HepG2 (cell line): Measurements from ENCODE around the gene MAP3K14. TPM values are rescaled to one million over a fixed set of nuclear protein-coding genes. Genes with fewer than 3 reads are reported as not detected.

Experiments
- KDM2A ChIP-seq: sonication (generic); formaldehyde crosslinking; IDR thresholded peaks from 2 replicates; pipeline ENCODE4 v1.4.0; 2020; ENCODE audit warnings: low read depth, missing genetic modification reagents, borderline replicate concordance
- SP140L ChIP-seq: sonication (generic); formaldehyde crosslinking; IDR thresholded peaks from 2 replicates; pipeline ENCODE4 v1.4.0; 2020; ENCODE audit warnings: missing genetic modification reagents, borderline replicate concordance
- TAF1 ChIP-seq: sonication (generic); formaldehyde crosslinking; IDR thresholded peaks from 2 replicates; pipeline ENCODE4 v1.4.0; 2020; ENCODE audit warnings: missing genetic modification reagents
- TMF1 ChIP-seq: sonication (generic); formaldehyde crosslinking; IDR thresholded peaks from 2 replicates; pipeline ENCODE4 v1.8.1; 2022; ENCODE audit warnings: low read depth, missing genetic modification reagents
- TP53 ChIP-seq: sonication (generic); formaldehyde crosslinking; conservative IDR thresholded peaks from 2 replicates; pipeline ENCODE4 v1.4.0; 2020; ENCODE audit warnings: missing genetic modification reagents
- ZFP41 ChIP-seq: sonication (generic); formaldehyde crosslinking; IDR thresholded peaks from 2 replicates; pipeline ENCODE4 v1.4.0; 2020; ENCODE audit warnings: mild to moderate bottlenecking, missing genetic modification reagents, borderline replicate concordance
- ZNF121 ChIP-seq: sonication (generic); formaldehyde crosslinking; IDR thresholded peaks from 2 replicates; pipeline ENCODE4 v1.5.0; 2020; ENCODE audit warnings: mild to moderate bottlenecking, missing genetic modification reagents
- polyA plus RNA-seq, 8 experiments: library from polyadenylated mRNA; depleted of rRNA in 3 of 8; stranded (reverse) in 7 of 8; unstranded in 1 of 8; fragments of >200 nt; fragmentation: Illumina TruSeq in 4 of 8; extraction: Trizol in 4 of 8; gene quantifications; 2 replicates each; pipeline versions ENCODE4 v1.2.1 to v1.2.3, GENCODE V29; 2011 to 2016; ENCODE audit warnings: low read depth in 4 of 8, missing spikeins in 1 of 8, mixed read lengths in 1 of 8; ENCODE audit not compliant: insufficient read depth in 1 of 8
- total RNA-seq, 5 experiments: library from RNA; depleted of rRNA; stranded (reverse); fragments of >200 nt; fragmentation: Illumina TruSeq; extraction: Trizol; gene quantifications; 2 replicates each; pipeline ENCODE4 v1.2.3, GENCODE V29; 2016; ENCODE audit warnings: low read depth in 1 of 5
- TF ChIP-seq, protein P1 (sequence below): sonication (generic); formaldehyde crosslinking; IDR thresholded peaks from 2 replicates; pipeline ENCODE4 v1.4.0; 2020; ENCODE audit warnings: mild to moderate bottlenecking, missing genetic modification reagents, borderline replicate concordance
- TF ChIP-seq, protein P2 (sequence below): IDR thresholded peaks from 2 replicates; pipeline ENCODE4 v1.6.1; 2016
- TF ChIP-seq, protein P3 (sequence below), 2 experiments: fragments of 450-650 bp in 1 of 2; sonication (generic) in 1 of 2; formaldehyde crosslinking; IDR thresholded peaks; 2 replicates each; pipeline versions ENCODE4 v1.5.0 to v1.8.0; 2020 to 2022; ENCODE audit warnings: mild to moderate bottlenecking in 1 of 2, missing genetic modification reagents in 1 of 2
- TF ChIP-seq, protein P4 (sequence below): sonication (generic); formaldehyde crosslinking; IDR thresholded peaks from 2 replicates; pipeline ENCODE4 v1.4.0; 2020; ENCODE audit warnings: missing genetic modification reagents

Gene MAP3K14
- total and polyA plus RNA-seq, 2 of the 13 experiments (the other 11 are each of a cell fraction or from before 2014, with no cell fraction given) = 2.6 TPM

DNA sequence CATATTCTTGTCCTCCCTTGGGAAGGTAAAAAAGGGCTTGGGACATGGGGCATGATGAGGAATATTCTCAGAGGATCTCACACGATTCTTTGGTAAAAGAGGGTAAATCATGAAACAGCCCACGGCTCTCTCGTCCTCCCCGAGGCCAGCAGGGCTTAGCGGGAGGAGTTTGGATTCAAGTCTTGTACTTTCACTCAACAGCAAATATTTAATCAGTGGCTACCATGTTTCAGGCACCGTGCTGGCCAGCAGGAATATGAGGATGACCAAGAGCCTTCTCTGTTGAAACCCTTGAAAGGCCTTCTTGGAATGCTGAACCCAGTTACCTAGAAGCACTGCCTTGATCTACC, 8.8 kb downstream of the MAP3K14 start (continued):
- TF ChIP-seq, protein P1, sequence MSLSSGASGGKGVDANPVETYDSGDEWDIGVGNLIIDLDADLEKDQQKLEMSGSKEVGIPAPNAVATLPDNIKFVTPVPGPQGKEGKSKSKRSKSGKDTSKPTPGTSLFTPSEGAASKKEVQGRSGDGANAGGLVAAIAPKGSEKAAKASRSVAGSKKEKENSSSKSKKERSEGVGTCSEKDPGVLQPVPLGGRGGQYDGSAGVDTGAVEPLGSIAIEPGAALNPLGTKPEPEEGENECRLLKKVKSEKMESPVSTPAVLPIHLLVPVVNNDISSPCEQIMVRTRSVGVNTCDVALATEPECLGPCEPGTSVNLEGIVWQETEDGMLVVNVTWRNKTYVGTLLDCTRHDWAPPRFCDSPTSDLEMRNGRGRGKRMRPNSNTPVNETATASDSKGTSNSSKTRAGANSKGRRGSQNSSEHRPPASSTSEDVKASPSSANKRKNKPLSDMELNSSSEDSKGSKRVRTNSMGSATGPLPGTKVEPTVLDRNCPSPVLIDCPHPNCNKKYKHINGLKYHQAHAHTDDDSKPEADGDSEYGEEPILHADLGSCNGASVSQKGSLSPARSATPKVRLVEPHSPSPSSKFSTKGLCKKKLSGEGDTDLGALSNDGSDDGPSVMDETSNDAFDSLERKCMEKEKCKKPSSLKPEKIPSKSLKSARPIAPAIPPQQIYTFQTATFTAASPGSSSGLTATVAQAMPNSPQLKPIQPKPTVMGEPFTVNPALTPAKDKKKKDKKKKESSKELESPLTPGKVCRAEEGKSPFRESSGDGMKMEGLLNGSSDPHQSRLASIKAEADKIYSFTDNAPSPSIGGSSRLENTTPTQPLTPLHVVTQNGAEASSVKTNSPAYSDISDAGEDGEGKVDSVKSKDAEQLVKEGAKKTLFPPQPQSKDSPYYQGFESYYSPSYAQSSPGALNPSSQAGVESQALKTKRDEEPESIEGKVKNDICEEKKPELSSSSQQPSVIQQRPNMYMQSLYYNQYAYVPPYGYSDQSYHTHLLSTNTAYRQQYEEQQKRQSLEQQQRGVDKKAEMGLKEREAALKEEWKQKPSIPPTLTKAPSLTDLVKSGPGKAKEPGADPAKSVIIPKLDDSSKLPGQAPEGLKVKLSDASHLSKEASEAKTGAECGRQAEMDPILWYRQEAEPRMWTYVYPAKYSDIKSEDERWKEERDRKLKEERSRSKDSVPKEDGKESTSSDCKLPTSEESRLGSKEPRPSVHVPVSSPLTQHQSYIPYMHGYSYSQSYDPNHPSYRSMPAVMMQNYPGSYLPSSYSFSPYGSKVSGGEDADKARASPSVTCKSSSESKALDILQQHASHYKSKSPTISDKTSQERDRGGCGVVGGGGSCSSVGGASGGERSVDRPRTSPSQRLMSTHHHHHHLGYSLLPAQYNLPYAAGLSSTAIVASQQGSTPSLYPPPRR (CRISPR knock-in tag) = no peak
- no peak for TF ChIP-seq TAF1 (CRISPR knock-in tag)
- no peak for TF ChIP-seq TMF1 (CRISPR knock-in tag)
- TF ChIP-seq TP53 (CRISPR knock-in tag) = no peak
- TF ChIP-seq, protein P2, sequence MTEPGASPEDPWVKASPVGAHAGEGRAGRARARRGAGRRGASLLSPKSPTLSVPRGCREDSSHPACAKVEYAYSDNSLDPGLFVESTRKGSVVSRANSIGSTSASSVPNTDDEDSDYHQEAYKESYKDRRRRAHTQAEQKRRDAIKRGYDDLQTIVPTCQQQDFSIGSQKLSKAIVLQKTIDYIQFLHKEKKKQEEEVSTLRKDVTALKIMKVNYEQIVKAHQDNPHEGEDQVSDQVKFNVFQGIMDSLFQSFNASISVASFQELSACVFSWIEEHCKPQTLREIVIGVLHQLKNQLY (CRISPR knock-in tag) = no peak
- TF ChIP-seq ZFP41 (CRISPR knock-in tag) = no peak
- TF ChIP-seq KDM2A = no peak
- TF ChIP-seq, protein P3, sequence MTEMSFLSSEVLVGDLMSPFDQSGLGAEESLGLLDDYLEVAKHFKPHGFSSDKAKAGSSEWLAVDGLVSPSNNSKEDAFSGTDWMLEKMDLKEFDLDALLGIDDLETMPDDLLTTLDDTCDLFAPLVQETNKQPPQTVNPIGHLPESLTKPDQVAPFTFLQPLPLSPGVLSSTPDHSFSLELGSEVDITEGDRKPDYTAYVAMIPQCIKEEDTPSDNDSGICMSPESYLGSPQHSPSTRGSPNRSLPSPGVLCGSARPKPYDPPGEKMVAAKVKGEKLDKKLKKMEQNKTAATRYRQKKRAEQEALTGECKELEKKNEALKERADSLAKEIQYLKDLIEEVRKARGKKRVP (CRISPR knock-in tag; IDR thresholded peaks at IDR 0.05) = no peak
- TF ChIP-seq ZNF121 (CRISPR knock-in tag) = no peak
- TF ChIP-seq, protein P4, sequence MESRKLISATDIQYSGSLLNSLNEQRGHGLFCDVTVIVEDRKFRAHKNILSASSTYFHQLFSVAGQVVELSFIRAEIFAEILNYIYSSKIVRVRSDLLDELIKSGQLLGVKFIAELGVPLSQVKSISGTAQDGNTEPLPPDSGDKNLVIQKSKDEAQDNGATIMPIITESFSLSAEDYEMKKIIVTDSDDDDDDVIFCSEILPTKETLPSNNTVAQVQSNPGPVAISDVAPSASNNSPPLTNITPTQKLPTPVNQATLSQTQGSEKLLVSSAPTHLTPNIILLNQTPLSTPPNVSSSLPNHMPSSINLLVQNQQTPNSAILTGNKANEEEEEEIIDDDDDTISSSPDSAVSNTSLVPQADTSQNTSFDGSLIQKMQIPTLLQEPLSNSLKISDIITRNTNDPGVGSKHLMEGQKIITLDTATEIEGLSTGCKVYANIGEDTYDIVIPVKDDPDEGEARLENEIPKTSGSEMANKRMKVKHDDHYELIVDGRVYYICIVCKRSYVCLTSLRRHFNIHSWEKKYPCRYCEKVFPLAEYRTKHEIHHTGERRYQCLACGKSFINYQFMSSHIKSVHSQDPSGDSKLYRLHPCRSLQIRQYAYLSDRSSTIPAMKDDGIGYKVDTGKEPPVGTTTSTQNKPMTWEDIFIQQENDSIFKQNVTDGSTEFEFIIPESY (CRISPR knock-in tag) = peak; percentile 77
- no peak for TF ChIP-seq SP140L (CRISPR knock-in tag)
